ENCODE measurements around the gene LMF1. TPM values are rescaled to one million over a fixed set of nuclear protein-coding genes. Genes with fewer than 3 reads are reported as not detected.
A peak's percentile ranks its signal among the peaks of the same experiment; 100 is the strongest.

The LMF1 gene
- 10 to 100 TPM; 25.9 to 63.1 (median 43.1) TPM for total RNA-seq
- 10 to 100 TPM; 10.6 to 19.4 TPM for polyA plus RNA-seq
- total RNA-seq, result 23.8 reads per million, percentile 54 among the genes with 10 or more reads in this experiment

DNA sequence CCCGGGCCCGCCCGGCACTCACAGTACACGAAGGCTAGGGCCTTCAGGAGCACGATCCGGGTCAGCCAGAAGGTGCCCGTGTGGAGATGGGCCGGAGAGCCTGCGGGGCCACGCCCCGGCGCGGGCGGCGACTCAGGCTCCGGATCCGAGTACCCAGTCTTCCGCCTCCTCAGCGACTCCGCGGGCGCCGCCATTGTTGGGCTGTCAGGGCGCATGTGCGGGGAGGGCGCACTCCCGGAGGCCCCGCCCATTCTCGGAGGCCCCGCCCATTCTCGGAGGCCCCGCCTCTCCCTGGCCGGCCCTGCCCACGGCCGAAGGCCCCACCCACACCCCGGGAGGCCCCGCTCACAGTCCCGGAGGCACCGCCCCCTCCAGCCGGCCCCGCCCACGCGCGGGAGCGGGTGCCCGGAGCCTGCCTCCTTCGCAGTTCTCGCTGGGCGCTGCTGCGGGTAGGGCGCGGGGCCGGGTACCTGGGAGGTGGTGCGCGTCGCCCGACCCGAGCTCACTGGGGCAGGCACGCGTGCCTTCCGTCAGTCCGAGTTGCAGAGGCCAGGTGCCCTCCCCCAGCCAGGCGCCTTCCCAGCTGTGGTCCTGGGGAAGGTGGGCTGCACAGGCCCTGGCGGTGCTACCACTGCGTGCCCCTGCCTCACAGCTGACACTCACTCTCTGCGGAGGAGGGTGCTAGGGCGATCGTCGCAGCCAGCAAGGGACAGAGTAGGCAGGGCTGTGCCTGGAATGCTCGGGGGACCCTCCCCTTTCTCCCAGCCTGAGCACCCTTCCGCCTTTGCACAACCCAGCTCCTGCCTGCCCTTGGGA is at the start of gene LMF1:
TSS of gene LMF1 (minus strand) at position 219 of the 816 bp plus-strand sequence. CDS start at position 215, 4 bp downstream.
- ATAC-seq (peak; percentile 100), DNase-seq (peak; percentile 92 to 100 (median 96))
- Mint-ChIP-seq H3K4me3 (peak within 1 kb of the TSS; percentile 67 to 88 (median 76)), H3K9me3 (no peaks in the 10 kb centered on the region), H3K36me3 (peaks cover 0 to 8% (median 6%) of the 10 kb centered on the region in 5 donors), H3K4me1 (peaks cover 12 to 40% (median 29%) of the 10 kb centered on the region in 7 donors), H3K27ac (peak within 1 kb of the TSS in 8 of 9 donors; percentile 58 to 90 (median 78)), H3K27me3 (peaks cover 0 to 7% (median 0%) of the 10 kb centered on the region in 5 donors)
- peaks cover 6 to 19% of the 10 kb centered on the region in 2 donors for H3K4me1 ChIP-seq (ENCODE audit: control insufficient read depth in 2 of 2, insufficient read depth in 2 of 2, low read length in 2 of 2)
- H3K27ac ChIP-seq (ENCODE audit: low read depth, low read length), result peak within 1 kb of the TSS; percentile 82
- CTCF ChIA-PET, result no interaction called here
- POLR2A ChIA-PET, result interaction anchor here (0.7 to 7.5 kb wide), 4 partner anchors 11 to 36 kb away, joined by 3 to 66 read pairs (median 4); partner anchors contain the start of gene SOX8
- peaks cover 0 to 22% (median 0%) of the 10 kb centered on the region in 3 experiments for H3K36me3 ChIP-seq (ENCODE audit: control insufficient read depth in 2 of 3, insufficient read depth in 3 of 3, low read length in 3 of 3)
- no peaks in the 10 kb centered on the region for H3K27me3 ChIP-seq (ENCODE audit: control insufficient read depth in 2 of 2, insufficient read depth in 2 of 2, low read length in 2 of 2)
- no peaks in the 10 kb centered on the region for H3K9me3 ChIP-seq (ENCODE audit: control insufficient read depth in 2 of 3, low read length in 3 of 3)
- intact Hi-C loops (cut with micrococcal nuclease), result loop anchor here (1.0 to 10.0 kb wide), 8 partner anchors 10 to 290 kb away; partner anchors contain the start of genes SOX8 (in 2 of the 2), CHTF18 (in 1 of the 2), CIAO3 (in 1 of the 2) and METRN (in 1 of the 2)
- H3K4me3 ChIP-seq (ENCODE audit: low read length), result peak within 1 kb of the TSS; percentile 79

DNA sequence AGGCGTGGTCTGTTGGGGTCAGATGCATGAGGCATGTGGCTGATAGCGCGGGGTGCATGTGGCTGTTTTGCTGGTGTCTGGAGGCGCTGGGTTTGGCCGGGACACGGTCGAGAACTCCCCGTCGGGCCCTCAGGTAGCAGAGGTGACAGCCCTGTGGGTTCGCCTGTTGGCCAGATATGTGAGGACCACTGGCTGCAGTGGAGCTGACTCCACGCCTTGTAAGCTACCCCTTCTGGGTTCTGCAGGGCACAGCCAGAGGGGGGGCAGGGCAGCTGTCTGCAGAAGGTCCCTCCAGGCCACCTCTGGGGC is 49.3 kb upstream of the LMF1 start:
- Histone ChIP-seq H3K27me3 (ENCODE audit: control insufficient read depth in 2 of 2, insufficient read depth in 2 of 2, low read length in 2 of 2) (no peaks in the 10 kb centered on the region), H3K4me3 (ENCODE audit: low read length) (no peak overlapping the region), H3K9me3 (ENCODE audit: control insufficient read depth in 2 of 3, low read length in 3 of 3) (no peaks in the 10 kb centered on the region), H3K4me1 (ENCODE audit: control insufficient read depth in 2 of 2, insufficient read depth in 2 of 2, low read length in 2 of 2) (no peaks in the 10 kb centered on the region), H3K27ac (ENCODE audit: low read depth, low read length) (no peak overlapping the region), H3K36me3 (ENCODE audit: control insufficient read depth in 2 of 3, insufficient read depth in 3 of 3, low read length in 3 of 3) (no peaks in the 10 kb centered on the region)
- Mint-ChIP-seq H3K4me3 (no peak overlapping the region), H3K36me3 (no peaks in the 10 kb centered on the region), H3K9me3 (peaks cover 0 to 2% (median 0%) of the 10 kb centered on the region in 11 donors), H3K27ac (peak overlapping the region in 1 of 9 donors; percentile 62), H3K27me3 (no peaks in the 10 kb centered on the region), H3K4me1 (peaks cover 0 to 6% (median 0%) of the 10 kb centered on the region in 7 donors)
- POLR2A ChIA-PET, result interaction anchor here (0.5 kb wide), 1 partner anchor 14 kb away, joined by 4 read pairs; no protein-coding TSS in a partner anchor
- no peak for ATAC-seq
- no peak for DNase-seq
- CTCF ChIA-PET, result no interaction called here
- intact Hi-C loops (cut with micrococcal nuclease), result no loop called here

DNA sequence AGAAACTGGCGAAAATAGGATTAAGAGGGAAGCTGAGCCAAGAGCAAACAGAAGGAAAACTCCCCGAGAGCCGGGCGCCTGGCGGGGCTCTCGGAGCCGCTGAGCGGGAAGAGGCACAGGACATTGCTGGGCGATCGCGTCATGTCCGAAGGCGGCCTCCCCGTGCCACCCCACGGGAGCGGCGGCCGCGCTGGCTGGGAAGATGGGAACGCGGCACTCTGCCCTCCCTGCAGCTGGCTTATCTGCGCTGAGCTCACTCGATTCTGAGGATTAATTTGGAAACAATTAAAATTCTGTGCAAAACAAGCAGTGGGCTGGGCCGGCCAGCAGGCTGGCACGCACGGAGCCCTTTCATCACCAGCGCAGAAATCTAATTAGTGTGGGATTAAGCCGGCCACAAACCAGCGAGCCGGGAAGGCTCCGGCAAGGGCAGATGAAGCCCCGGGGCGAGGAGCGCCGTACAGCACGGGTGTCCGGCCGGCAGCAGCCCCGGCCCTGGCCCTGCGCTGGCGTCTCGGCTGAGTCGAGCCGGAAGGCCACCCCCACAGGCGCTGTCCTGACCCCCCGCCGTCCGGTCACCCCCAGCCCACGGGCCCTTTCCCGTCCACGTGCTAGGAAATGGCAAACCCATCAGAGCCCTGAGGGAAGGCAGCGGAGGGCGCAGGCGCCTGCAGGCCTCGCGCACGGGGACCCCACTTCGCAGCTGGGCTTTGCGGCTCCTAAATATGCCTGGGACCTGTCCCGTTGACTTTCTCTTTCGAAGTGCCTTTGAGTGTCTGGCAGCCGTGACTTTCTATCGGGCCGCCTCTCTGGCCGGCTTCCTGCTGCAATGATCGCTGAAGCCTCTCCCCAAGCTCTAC is 48.7 kb upstream of the LMF1 start:
- Mint-ChIP-seq H3K4me3 (no peak overlapping the region), H3K4me1 (peaks cover 0 to 6% (median 0%) of the 10 kb centered on the region in 7 donors), H3K9me3 (peaks cover 0 to 2% (median 0%) of the 10 kb centered on the region in 11 donors), H3K27ac (peak overlapping the region in 1 of 9 donors; percentile 62), H3K36me3 (no peaks in the 10 kb centered on the region), H3K27me3 (no peaks in the 10 kb centered on the region)
- H3K9me3 ChIP-seq (ENCODE audit: control insufficient read depth in 2 of 3, low read length in 3 of 3), result no peaks in the 10 kb centered on the region
- CTCF ChIA-PET, result no interaction called here
- POLR2A ChIA-PET, result interaction anchor here (0.6 to 0.8 kb wide), 2 partner anchors 12 to 63 kb away, joined by 3 to 4 read pairs; no protein-coding TSS in a partner anchor
- intact Hi-C loops (cut with micrococcal nuclease), result no loop called here
- DNase-seq, result no peak
- H3K27me3 ChIP-seq (ENCODE audit: control insufficient read depth in 2 of 2, insufficient read depth in 2 of 2, low read length in 2 of 2), result no peaks in the 10 kb centered on the region
- ATAC-seq, result no peak
- no peak overlapping the region for H3K4me3 ChIP-seq (ENCODE audit: low read length)
- H3K36me3 ChIP-seq (ENCODE audit: control insufficient read depth in 2 of 3, insufficient read depth in 3 of 3, low read length in 3 of 3), result no peaks in the 10 kb centered on the region
- no peaks in the 10 kb centered on the region for H3K4me1 ChIP-seq (ENCODE audit: control insufficient read depth in 2 of 2, insufficient read depth in 2 of 2, low read length in 2 of 2)
- H3K27ac ChIP-seq (ENCODE audit: low read depth, low read length), result no peak overlapping the region

DNA sequence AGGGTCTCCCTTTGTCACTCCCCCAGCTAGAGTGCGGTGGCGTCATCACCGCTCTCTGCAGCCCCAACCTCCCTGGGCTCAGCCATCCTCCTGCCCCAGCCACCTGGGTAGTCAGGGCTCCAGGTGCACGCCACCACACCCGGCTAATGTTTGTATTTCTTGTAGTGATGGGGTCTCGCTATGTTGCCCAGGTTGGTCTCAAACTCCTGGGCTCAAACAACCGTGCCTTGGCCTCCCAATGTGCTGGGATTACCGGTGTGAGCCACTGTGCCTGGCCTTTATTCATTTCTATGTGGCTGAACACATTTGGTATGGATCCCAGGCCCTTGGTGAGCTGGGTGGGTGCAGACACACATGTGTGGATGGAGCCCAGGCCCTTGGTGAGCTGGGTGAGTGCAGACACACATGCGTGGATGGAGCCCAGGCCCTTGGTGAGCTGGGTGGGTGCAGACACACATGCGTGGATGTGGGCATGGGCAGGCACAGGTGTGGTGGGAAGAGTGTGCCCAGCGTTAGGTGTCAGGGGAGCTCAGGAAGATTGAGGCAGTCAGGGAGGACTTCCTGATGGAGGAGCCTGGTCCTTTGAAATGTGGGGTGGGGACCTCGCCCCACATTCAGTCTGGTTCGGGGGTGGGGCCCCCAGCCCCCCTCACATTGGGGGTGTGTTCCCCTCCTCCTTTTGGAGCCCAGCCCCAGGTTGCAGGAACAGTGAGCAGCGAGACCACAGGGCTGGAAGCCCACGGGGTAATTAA is 47.8 kb upstream of the LMF1 start:
- no peak for DNase-seq
- Histone ChIP-seq H3K27ac (ENCODE audit: low read depth, low read length) (no peak overlapping the region), H3K4me3 (ENCODE audit: low read length) (no peak overlapping the region), H3K9me3 (ENCODE audit: control insufficient read depth in 2 of 3, low read length in 3 of 3) (no peaks in the 10 kb centered on the region), H3K4me1 (ENCODE audit: control insufficient read depth in 2 of 2, insufficient read depth in 2 of 2, low read length in 2 of 2) (no peaks in the 10 kb centered on the region), H3K36me3 (ENCODE audit: control insufficient read depth in 2 of 3, insufficient read depth in 3 of 3, low read length in 3 of 3) (no peaks in the 10 kb centered on the region), H3K27me3 (ENCODE audit: control insufficient read depth in 2 of 2, insufficient read depth in 2 of 2, low read length in 2 of 2) (no peaks in the 10 kb centered on the region)
- H3K4me3 Mint-ChIP-seq, result no peak overlapping the region
- ChIA-PET POLR2A (interaction anchor here (0.6 to 1.0 kb wide), 3 partner anchors 9 to 62 kb away, joined by 3 to 4 read pairs (median 3); no protein-coding TSS in a partner anchor), CTCF (no interaction called here)
- no peak for ATAC-seq
- H3K36me3 Mint-ChIP-seq, result no peaks in the 10 kb centered on the region
- peaks cover 0 to 6% (median 0%) of the 10 kb centered on the region in 7 donors for H3K4me1 Mint-ChIP-seq
- peak overlapping the region in 1 of 9 donors; percentile 34 for H3K27ac Mint-ChIP-seq
- no peaks in the 10 kb centered on the region for H3K27me3 Mint-ChIP-seq
- peaks cover 0 to 2% (median 0%) of the 10 kb centered on the region in 11 donors for H3K9me3 Mint-ChIP-seq
- intact Hi-C loops (cut with micrococcal nuclease), result no loop called here

DNA sequence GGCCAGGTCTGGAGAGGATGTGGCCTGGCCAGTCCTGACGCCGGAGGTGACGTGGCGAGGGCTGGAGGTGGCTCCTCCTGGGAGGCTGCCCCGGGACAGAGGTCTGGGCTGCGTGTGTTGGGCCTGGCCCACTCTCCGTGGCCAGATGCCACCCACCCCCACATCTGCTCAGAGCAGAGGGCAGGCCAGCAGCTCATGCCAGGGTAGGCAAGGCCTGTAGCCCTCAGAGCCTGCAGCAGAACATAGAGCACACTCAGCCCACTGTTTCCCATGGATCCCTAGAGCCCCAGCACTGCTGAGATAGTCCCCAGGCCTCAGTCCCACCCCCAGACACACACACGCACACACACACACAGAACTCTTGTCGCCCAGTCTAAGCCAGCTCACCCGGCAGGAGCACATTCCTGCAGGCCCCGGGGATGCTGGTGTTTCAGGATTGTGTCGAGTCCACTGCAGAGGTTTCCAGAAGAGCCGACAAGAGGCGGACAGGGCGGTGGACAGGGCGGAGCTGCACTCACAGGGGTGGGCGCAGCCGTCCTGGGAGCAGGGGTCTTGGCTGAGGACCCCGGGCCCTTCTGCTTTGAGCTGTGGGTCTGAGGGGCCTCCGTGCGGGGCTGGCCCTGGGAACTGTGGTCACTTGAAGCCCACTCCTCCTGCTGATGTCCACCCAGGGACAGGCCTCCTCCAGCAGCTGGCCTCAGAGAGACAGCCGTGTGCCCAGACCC is 44.1 kb upstream of the LMF1 start:
- Mint-ChIP-seq H3K9me3 (peaks cover 0 to 2% (median 0%) of the 10 kb centered on the region in 11 donors), H3K36me3 (no peaks in the 10 kb centered on the region), H3K4me1 (peaks cover 0 to 6% (median 0%) of the 10 kb centered on the region in 7 donors), H3K27ac (no peak overlapping the region), H3K27me3 (peaks cover 0 to 4% (median 0%) of the 10 kb centered on the region in 5 donors), H3K4me3 (no peak overlapping the region)
- ChIA-PET CTCF (no interaction called here), POLR2A (no interaction called here)
- no peaks in the 10 kb centered on the region for H3K27me3 ChIP-seq (ENCODE audit: control insufficient read depth in 2 of 2, insufficient read depth in 2 of 2, low read length in 2 of 2)
- no peaks in the 10 kb centered on the region for H3K4me1 ChIP-seq (ENCODE audit: control insufficient read depth in 2 of 2, insufficient read depth in 2 of 2, low read length in 2 of 2)
- no peak overlapping the region for H3K27ac ChIP-seq (ENCODE audit: low read depth, low read length)
- DNase-seq, result no peak
- no peak for ATAC-seq
- intact Hi-C loops (cut with micrococcal nuclease), result no loop called here
- H3K9me3 ChIP-seq (ENCODE audit: control insufficient read depth in 2 of 3, low read length in 3 of 3), result no peaks in the 10 kb centered on the region
- no peak overlapping the region for H3K4me3 ChIP-seq (ENCODE audit: low read length)
- H3K36me3 ChIP-seq (ENCODE audit: control insufficient read depth in 2 of 3, insufficient read depth in 3 of 3, low read length in 3 of 3), result no peaks in the 10 kb centered on the region

All from naive thymus-derived CD4-positive, alpha-beta T cell (primary cell).